K562 (cell line): ENCODE data around the gene TIMP1. TPM values are rescaled to one million over a fixed set of nuclear protein-coding genes. Genes with fewer than 3 reads are reported as not detected.

ENCODE experiments used
- KHSRP ChIP-seq: fragments of 450-650 bp; IDR thresholded peaks from 2 replicates; pipeline ENCODE4 v1.6.1; 2017
- MIER1 ChIP-seq: fragments of 450-650 bp; IDR thresholded peaks from 2 replicates; pipeline ENCODE4 v1.6.1; 2016; ENCODE audit warnings: antibody characterized with exemption, mild to moderate bottlenecking, low read depth
- MTA3 ChIP-seq: fragments of 450-650 bp; formaldehyde crosslinking; IDR thresholded peaks from 2 replicates; pipeline ENCODE4 v1.6.1; 2017; ENCODE audit warnings: mild to moderate bottlenecking, borderline replicate concordance
- MTF1 ChIP-seq: fragments of 250-450 bp; sonication (Bioruptor Pico); IDR thresholded peaks from 2 replicates; pipeline ENCODE4 v1.9.0; 2021; ENCODE audit warnings: moderate library complexity, mild to moderate bottlenecking, inconsistent platforms, borderline replicate concordance
- NR2F6 ChIP-seq: fragments of 450-650 bp; formaldehyde crosslinking; IDR thresholded peaks from 2 replicates; pipeline ENCODE4 v1.4.0; 2020; ENCODE audit warnings: mild to moderate bottlenecking
- PURB ChIP-seq: sonication (generic); formaldehyde crosslinking; IDR thresholded peaks from 2 replicates; pipeline ENCODE4 v1.9.0; 2021; ENCODE audit warnings: low read depth, mild to moderate bottlenecking, missing genetic modification reagents
- U2AF2 ChIP-seq: fragments of 200-400 bp; formaldehyde crosslinking; optimal IDR thresholded peaks from 2 replicates; pipeline ENCODE3; 2017; ENCODE audit warnings: low read depth, mild to moderate bottlenecking, low read length
- YY1 ChIP-seq, 3 experiments: IDR thresholded peaks; 2 replicates each; pipeline ENCODE4 v1.6.1; 2011; ENCODE audit warnings: low read length in 2 of 3, mild to moderate bottlenecking in 2 of 3, moderate library complexity in 2 of 3, borderline replicate concordance in 1 of 3, control low read depth in 1 of 3, low read depth in 1 of 3; ENCODE audit not compliant: insufficient read depth in 3 of 3, insufficient replicate concordance in 2 of 3, control insufficient read depth in 1 of 3, insufficient read length in 1 of 3; ENCODE audit errors: extremely low read depth in 1 of 3
- polyA plus RNA-seq, 8 experiments: library from polyadenylated mRNA; depleted of rRNA in 4 of 8; stranded (reverse) in 5 of 8; unstranded in 3 of 8; fragments of >200 nt; fragmentation: Nextera tagmentation in 2 of 8; fragmentation: Illumina TruSeq in 1 of 8; extraction: Ambion mirVana in 2 of 8; extraction: Trizol in 1 of 8; gene quantifications; 2 replicates each; pipeline versions ENCODE4 v1.2.1 to v1.2.3, GENCODE V29; 2011 to 2014; ENCODE audit warnings: inconsistent platforms in 1 of 8, missing spikeins in 1 of 8
- total RNA-seq, 7 experiments: library from RNA; depleted of rRNA in 6 of 7; stranded (reverse); fragments of >200 nt in 6 of 7; fragmentation: Illumina TruSeq in 2 of 7; extraction: Trizol in 2 of 7; gene quantifications; 2 replicates each; pipeline versions ENCODE4 v1.2.1 to v1.2.3, GENCODE V29; 2011 to 2021; ENCODE audit warnings: low replicate concordance in 1 of 7
- TF ChIP-seq, protein P1 (sequence below): fragments of 150-350 bp; IDR thresholded peaks from 2 replicates; pipeline ENCODE4 v1.6.1; 2014; ENCODE audit warnings: low read depth, mild to moderate bottlenecking, low read length, borderline replicate concordance
- TF ChIP-seq, protein P2 (sequence below): fragments of 450-650 bp; IDR thresholded peaks from 2 replicates; pipeline ENCODE4 v1.6.1; 2016; ENCODE audit warnings: low read depth
- TF ChIP-seq, protein P3 (sequence below): conservative IDR thresholded peaks from 2 replicates; pipeline ENCODE4 v1.6.1; 2011; ENCODE audit warnings: low read depth, mild to moderate bottlenecking, low read length; ENCODE audit not compliant: control insufficient read depth

Gene TIMP1
- total and polyA plus RNA-seq, 9 of the 15 experiments (the other 6 are each of a cell fraction or from before 2014, with no cell fraction given): 115 to 699 (median 273) TPM

DNA sequence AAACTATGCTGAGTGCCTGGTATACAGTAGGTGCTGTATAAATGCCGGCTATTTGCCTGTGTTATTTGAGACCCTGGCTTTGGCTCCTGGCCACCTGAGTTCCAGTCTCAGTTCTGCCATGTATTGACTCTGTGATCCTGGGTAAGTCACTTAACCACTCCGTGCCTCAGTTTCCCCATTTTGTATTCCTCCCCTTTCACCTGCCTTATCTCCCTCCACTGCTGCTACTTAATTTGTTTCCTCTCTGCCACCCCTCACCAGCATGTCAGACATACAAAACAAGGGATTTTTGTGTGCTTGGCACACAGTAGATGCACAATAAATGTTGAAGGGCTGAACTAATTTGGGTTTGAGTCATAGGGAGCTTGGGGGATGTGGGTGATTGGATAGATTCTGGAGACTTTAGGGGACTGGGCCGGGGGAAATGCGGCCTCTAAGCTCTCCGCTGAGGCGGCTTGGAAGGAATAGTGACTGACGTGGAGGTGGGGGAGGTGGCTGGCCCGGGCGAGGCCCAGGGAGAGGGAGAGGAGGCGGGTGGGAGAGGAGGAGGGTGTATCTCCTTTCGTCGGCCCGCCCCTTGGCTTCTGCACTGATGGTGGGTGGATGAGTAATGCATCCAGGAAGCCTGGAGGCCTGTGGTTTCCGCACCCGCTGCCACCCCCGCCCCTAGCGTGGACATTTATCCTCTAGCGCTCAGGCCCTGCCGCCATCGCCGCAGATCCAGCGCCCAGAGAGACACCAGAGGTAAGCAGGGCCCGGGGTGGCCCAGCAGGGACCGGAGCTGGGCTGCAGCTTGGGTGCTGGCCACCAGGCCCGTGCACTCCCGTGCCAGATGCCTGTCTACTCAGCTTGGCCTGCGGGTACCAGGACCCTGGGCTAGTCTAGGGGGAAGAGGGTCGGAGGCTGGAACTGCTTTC is at the start of gene TIMP1 (continued):
- TF ChIP-seq, protein P1, sequence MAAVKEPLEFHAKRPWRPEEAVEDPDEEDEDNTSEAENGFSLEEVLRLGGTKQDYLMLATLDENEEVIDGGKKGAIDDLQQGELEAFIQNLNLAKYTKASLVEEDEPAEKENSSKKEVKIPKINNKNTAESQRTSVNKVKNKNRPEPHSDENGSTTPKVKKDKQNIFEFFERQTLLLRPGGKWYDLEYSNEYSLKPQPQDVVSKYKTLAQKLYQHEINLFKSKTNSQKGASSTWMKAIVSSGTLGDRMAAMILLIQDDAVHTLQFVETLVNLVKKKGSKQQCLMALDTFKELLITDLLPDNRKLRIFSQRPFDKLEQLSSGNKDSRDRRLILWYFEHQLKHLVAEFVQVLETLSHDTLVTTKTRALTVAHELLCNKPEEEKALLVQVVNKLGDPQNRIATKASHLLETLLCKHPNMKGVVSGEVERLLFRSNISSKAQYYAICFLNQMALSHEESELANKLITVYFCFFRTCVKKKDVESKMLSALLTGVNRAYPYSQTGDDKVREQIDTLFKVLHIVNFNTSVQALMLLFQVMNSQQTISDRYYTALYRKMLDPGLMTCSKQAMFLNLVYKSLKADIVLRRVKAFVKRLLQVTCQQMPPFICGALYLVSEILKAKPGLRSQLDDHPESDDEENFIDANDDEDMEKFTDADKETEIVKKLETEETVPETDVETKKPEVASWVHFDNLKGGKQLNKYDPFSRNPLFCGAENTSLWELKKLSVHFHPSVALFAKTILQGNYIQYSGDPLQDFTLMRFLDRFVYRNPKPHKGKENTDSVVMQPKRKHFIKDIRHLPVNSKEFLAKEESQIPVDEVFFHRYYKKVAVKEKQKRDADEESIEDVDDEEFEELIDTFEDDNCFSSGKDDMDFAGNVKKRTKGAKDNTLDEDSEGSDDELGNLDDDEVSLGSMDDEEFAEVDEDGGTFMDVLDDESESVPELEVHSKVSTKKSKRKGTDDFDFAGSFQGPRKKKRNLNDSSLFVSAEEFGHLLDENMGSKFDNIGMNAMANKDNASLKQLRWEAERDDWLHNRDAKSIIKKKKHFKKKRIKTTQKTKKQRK: no peak
- no peak for TF ChIP-seq MIER1
- no peak for TF ChIP-seq PURB (CRISPR knock-in tag)
- TF ChIP-seq MTA3: no peak; the same call in 1 of the 2 replicates
- TF ChIP-seq, protein P2, sequence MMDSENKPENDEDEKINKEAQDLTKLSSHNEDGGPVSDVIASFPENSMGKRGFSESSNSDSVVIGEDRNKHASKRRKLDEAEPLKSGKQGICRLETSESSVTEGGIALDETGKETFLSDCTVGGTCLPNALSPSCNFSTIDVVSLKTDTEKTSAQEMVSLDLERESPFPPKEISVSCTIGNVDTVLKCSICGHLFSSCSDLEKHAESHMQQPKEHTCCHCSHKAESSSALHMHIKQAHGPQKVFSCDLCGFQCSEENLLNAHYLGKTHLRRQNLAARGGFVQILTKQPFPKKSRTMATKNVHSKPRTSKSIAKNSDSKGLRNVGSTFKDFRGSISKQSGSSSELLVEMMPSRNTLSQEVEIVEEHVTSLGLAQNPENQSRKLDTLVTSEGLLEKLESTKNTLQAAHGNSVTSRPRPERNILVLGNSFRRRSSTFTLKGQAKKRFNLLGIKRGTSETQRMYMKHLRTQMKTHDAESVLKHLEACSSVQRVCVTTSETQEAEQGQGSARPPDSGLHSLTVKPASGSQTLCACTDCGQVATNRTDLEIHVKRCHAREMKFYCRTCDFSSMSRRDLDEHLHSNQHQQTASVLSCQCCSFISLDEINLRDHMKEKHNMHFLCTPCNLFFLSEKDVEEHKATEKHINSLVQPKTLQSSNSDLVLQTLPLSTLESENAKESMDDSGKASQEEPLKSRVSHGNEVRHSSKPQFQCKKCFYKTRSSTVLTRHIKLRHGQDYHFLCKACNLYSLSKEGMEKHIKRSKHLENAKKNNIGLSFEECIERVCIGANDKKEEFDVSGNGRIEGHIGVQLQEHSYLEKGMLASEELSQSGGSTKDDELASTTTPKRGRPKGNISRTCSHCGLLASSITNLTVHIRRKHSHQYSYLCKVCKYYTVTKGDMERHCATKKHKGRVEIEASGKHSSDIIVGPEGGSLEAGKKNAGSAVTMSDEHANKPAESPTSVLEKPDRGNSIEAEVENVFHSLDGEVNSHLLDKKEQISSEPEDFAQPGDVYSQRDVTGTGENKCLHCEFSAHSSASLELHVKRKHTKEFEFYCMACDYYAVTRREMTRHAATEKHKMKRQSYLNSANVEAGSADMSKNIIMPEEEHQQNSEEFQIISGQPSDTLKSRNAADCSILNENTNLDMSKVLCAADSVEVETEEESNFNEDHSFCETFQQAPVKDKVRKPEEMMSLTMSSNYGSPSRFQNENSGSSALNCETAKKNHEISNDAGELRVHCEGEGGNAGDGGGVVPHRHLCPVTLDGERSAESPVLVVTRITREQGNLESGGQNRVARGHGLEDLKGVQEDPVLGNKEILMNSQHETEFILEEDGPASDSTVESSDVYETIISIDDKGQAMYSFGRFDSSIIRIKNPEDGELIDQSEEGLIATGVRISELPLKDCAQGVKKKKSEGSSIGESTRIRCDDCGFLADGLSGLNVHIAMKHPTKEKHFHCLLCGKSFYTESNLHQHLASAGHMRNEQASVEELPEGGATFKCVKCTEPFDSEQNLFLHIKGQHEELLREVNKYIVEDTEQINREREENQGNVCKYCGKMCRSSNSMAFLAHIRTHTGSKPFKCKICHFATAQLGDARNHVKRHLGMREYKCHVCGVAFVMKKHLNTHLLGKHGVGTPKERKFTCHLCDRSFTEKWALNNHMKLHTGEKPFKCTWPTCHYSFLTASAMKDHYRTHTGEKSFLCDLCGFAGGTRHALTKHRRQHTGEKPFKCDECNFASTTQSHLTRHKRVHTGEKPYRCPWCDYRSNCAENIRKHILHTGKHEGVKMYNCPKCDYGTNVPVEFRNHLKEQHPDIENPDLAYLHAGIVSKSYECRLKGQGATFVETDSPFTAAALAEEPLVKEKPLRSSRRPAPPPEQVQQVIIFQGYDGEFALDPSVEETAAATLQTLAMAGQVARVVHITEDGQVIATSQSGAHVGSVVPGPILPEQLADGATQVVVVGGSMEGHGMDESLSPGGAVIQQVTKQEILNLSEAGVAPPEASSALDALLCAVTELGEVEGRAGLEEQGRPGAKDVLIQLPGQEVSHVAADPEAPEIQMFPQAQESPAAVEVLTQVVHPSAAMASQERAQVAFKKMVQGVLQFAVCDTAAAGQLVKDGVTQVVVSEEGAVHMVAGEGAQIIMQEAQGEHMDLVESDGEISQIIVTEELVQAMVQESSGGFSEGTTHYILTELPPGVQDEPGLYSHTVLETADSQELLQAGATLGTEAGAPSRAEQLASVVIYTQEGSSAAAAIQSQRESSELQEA: no peak
- TF ChIP-seq NR2F6: no peak
- no peak for TF ChIP-seq KHSRP
- no peak for TF ChIP-seq U2AF2
- peak in 2 of 3 experiments; percentile 70 to 85 for TF ChIP-seq YY1 (IDR thresholded peaks at IDR 0.05; ENCODE audit: borderline replicate concordance in 1 of 3, control insufficient read depth in 1 of 3, extremely low read depth in 1 of 3, insufficient read depth in 3 of 3, insufficient read length in 1 of 3, insufficient replicate concordance in 2 of 3, low read depth in 1 of 3, low read length in 2 of 3)
- TF ChIP-seq, protein P3, sequence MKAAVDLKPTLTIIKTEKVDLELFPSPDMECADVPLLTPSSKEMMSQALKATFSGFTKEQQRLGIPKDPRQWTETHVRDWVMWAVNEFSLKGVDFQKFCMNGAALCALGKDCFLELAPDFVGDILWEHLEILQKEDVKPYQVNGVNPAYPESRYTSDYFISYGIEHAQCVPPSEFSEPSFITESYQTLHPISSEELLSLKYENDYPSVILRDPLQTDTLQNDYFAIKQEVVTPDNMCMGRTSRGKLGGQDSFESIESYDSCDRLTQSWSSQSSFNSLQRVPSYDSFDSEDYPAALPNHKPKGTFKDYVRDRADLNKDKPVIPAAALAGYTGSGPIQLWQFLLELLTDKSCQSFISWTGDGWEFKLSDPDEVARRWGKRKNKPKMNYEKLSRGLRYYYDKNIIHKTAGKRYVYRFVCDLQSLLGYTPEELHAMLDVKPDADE: 0 out of 2 replicates have a peak, but pooled peaks have one; percentile 38
- no peak for TF ChIP-seq MTF1 (CRISPR knock-in tag)
